Caco-2 (cell line): ENCODE measurements around the gene PON1. TPM values are rescaled to one million over a fixed set of nuclear protein-coding genes. Genes with fewer than 3 reads are reported as not detected.

Source experiments
- Bru-seq: library from RNA; stranded (reverse); fragments of 400-500 nt; gene quantifications from one replicate; lab custom pipeline; 2021; lab: Mats Ljungman, UMichigan
- BruChase-seq, 2 experiments: library from RNA; stranded (reverse); fragments of 400-500 nt; gene quantifications; one replicate each; lab custom pipeline; 2021; lab: Mats Ljungman, UMichigan
- BruUV-seq: library from RNA; stranded (reverse); fragments of 400-500 nt; replicated peaks from 2 replicates; lab custom pipeline; 2021; lab: Mats Ljungman, UMichigan
- CTCF ChIA-PET: fragments of 300-600 bp; sonication (Branson Sonifier 250); formaldehyde crosslinking; loops from one replicate; lab custom pipeline; 2022; ENCODE audit warnings: antibody characterized with exemption; lab: Charles Lee
- POLR2A ChIA-PET: fragments of 300-600 bp; sonication (Branson Sonifier 250); formaldehyde crosslinking; loops from one replicate; lab custom pipeline; 2022; ENCODE audit warnings: antibody characterized with exemption; lab: Charles Lee
- DNase-seq, 2 experiments: peaks; one replicate each; pipeline versions ENCODE4 v3.0.0 to v3.0.0-alpha.2; 2020 to 2022
- H3K27me3 ChIP-seq: replicated peaks from 2 replicates; pipeline ENCODE4 v1.6.0; 2011; ENCODE audit warnings: low read length; ENCODE audit not compliant: control insufficient read depth, insufficient read depth
- H3K36me3 ChIP-seq: 2 replicates; pipeline ENCODE4 v1.5.1; 2011; ENCODE audit warnings: low read length; ENCODE audit not compliant: control insufficient read depth, insufficient read depth
- H3K4me1 ChIP-seq: fragments of 250-450 bp; sonication (Bioruptor Pico); 2 replicates; pipeline ENCODE4 v1.5.1; 2020; ENCODE audit warnings: mild to moderate bottlenecking
- H3K4me3 ChIP-seq: 2 replicates; pipeline ENCODE4 v1.5.1; 2011; ENCODE audit warnings: low read depth, mild to moderate bottlenecking, control low read depth, low read length
- H3K9me3 ChIP-seq: fragments of 250-450 bp; sonication (Bioruptor Pico); 2 replicates; pipeline ENCODE4 v1.5.1; 2020; ENCODE audit warnings: mild to moderate bottlenecking, moderate library complexity
- H3K27ac Mint-ChIP-seq: one replicate; pipeline ENCODE4 v1.8.0; 2022; ENCODE audit warnings: mixed read lengths; ENCODE audit not compliant: unreplicated experiment
- H3K27me3 Mint-ChIP-seq: one replicate; pipeline ENCODE4 v1.8.0; 2022; ENCODE audit warnings: mixed read lengths; ENCODE audit not compliant: insufficient read depth, unreplicated experiment
- H3K36me3 Mint-ChIP-seq: one replicate; pipeline ENCODE4 v1.8.0; 2022; ENCODE audit warnings: mild to moderate bottlenecking, mixed read lengths; ENCODE audit not compliant: insufficient read depth, unreplicated experiment
- H3K4me1 Mint-ChIP-seq: one replicate; pipeline ENCODE4 v1.8.0; 2022; ENCODE audit warnings: low read depth, mixed read lengths; ENCODE audit not compliant: unreplicated experiment
- H3K4me3 Mint-ChIP-seq: one replicate; pipeline ENCODE4 v1.8.0; 2022; ENCODE audit warnings: mild to moderate bottlenecking, moderate library complexity, mixed read lengths; ENCODE audit not compliant: unreplicated experiment
- H3K9me3 Mint-ChIP-seq: one replicate; pipeline ENCODE4 v1.8.0; 2022; ENCODE audit warnings: mixed read lengths; ENCODE audit not compliant: unreplicated experiment
- CTCF ChIP-seq, 2 experiments: fragments of 200-600 bp in 1 of 2; IDR thresholded peaks; 1 replicate in 1 of 2; 2 replicates in 1 of 2; pipeline versions ENCODE4 v1.5.1 to v1.8.0; 2011 to 2022; ENCODE audit warnings: antibody characterized with exemption in 1 of 2, control low read depth in 1 of 2, inconsistent platforms in 1 of 2, low read depth in 1 of 2, low read length in 1 of 2, mild to moderate bottlenecking in 1 of 2, moderate library complexity in 1 of 2; ENCODE audit not compliant: insufficient read depth in 1 of 2, severe bottlenecking in 1 of 2, unreplicated experiment in 1 of 2
- intact Hi-C: fragments of 100-400 bp; cut with micrococcal nuclease; formaldehyde crosslinking; loops from one replicate; pipeline ENCODE4 v1.10.0; 2022; ENCODE audit not compliant: unreplicated experiment
- long read RNA-seq: library from polyadenylated mRNA; stranded (forward); transcript quantifications from one replicate; pipeline ENCODE4 v2.0.0, GENCODE V29; 2022
- total RNA-seq: library from RNA; stranded (reverse); gene quantifications from 2 replicates; pipeline ENCODE4 v1.2.3, GENCODE V29; 2022

The PON1 gene
- not detected in 2 replicates for total RNA-seq
- Bru-seq, nascent RNA = percentile 20 among the genes with signal in this experiment
- percentile 35 among the genes with signal in this experiment for BruChase-seq, experiment 1, labeled RNA remaining after a 2-hour chase
- BruChase-seq, experiment 2, labeled RNA remaining after a 6-hour chase = percentile 26 among the genes with signal in this experiment
- long read RNA-seq = 0 reads

- Mint-ChIP-seq H3K4me3 (no peak within 1 kb of the TSS), H3K27me3 (no peaks in the 10 kb centered on the region), H3K36me3 (no peaks in the 10 kb centered on the region), H3K4me1 (no peaks in the 10 kb centered on the region), H3K27ac (no peak within 1 kb of the TSS), H3K9me3 (no peaks in the 10 kb centered on the region)
- H3K9me3 ChIP-seq = no peaks in the 10 kb centered on the region
- no peak within 1 kb of the TSS for H3K4me3 ChIP-seq
- H3K27me3 ChIP-seq = no peaks in the 10 kb centered on the region
- no peak for DNase-seq
- no peak for TF ChIP-seq CTCF (IDR thresholded peaks at IDR 0.05; ENCODE audit: insufficient read depth in 1 of 2, low read depth in 1 of 2, low read length in 1 of 2, severe bottlenecking in 1 of 2, unreplicated experiment in 1 of 2)
- peaks cover 14% of the 10 kb centered on the region for H3K4me1 ChIP-seq
- POLR2A ChIA-PET = no interaction called here
- CTCF ChIA-PET = no interaction called here
- H3K36me3 ChIP-seq = no peaks in the 10 kb centered on the region; the same call in 1 of the 2 replicates
- intact Hi-C loops = no loop called here
- no TSS peak for BruUV-seq
Observed at GRCh38 chr7:95324431-95324830, at the start of gene PON1. Gene PON1 (minus strand): TSS chr7:95324532. CDS start chr7:95324475, 57 bp downstream.

- Mint-ChIP-seq H3K27me3 (no peaks in the 10 kb centered on the region), H3K36me3 (no peaks in the 10 kb centered on the region), H3K27ac (no peak overlapping the region), H3K4me1 (no peaks in the 10 kb centered on the region), H3K4me3 (no peak overlapping the region), H3K9me3 (peaks cover 9% of the 10 kb centered on the region)
- no peaks in the 10 kb centered on the region for H3K4me1 ChIP-seq
- H3K9me3 ChIP-seq = no peaks in the 10 kb centered on the region
- ChIA-PET POLR2A (no interaction called here), CTCF (no interaction called here)
- H3K4me3 ChIP-seq = no peak overlapping the region
- intact Hi-C loops = no loop called here
- H3K27me3 ChIP-seq = no peaks in the 10 kb centered on the region
- no peak for DNase-seq
- H3K36me3 ChIP-seq = no peaks in the 10 kb centered on the region; the same call in 1 of the 2 replicates
- TF ChIP-seq CTCF (IDR thresholded peaks at IDR 0.05; ENCODE audit: insufficient read depth in 1 of 2, low read depth in 1 of 2, low read length in 1 of 2, severe bottlenecking in 1 of 2, unreplicated experiment in 1 of 2) = no peak
- no TSS peak for BruUV-seq
Observed at GRCh38 chr7:95373323-95373722, 49.0 kb upstream of the PON1 start.

- H3K27ac Mint-ChIP-seq = no peak overlapping the region
- no peak for TF ChIP-seq CTCF (IDR thresholded peaks at IDR 0.05; ENCODE audit: insufficient read depth in 1 of 2, low read depth in 1 of 2, low read length in 1 of 2, severe bottlenecking in 1 of 2, unreplicated experiment in 1 of 2)
- no peak overlapping the region for H3K4me3 Mint-ChIP-seq
- Histone ChIP-seq H3K4me3 (no peak overlapping the region), H3K27me3 (no peaks in the 10 kb centered on the region), H3K4me1 (no peaks in the 10 kb centered on the region), H3K9me3 (no peaks in the 10 kb centered on the region), H3K36me3 (no peaks in the 10 kb centered on the region; the same call in 1 of the 2 replicates)
- ChIA-PET POLR2A (no interaction called here), CTCF (no interaction called here)
- no peaks in the 10 kb centered on the region for H3K4me1 Mint-ChIP-seq
- no peaks in the 10 kb centered on the region for H3K27me3 Mint-ChIP-seq
- BruUV-seq = no TSS peak
- DNase-seq = no peak
- no peaks in the 10 kb centered on the region for H3K36me3 Mint-ChIP-seq
- H3K9me3 Mint-ChIP-seq = no peaks in the 10 kb centered on the region
- intact Hi-C loops = no loop called here
Observed at GRCh38 chr7:95368235-95368634, 43.9 kb upstream of the PON1 start.
